ENCODE data around the gene SLC39A12.

The SLC39A12 gene

DNA sequence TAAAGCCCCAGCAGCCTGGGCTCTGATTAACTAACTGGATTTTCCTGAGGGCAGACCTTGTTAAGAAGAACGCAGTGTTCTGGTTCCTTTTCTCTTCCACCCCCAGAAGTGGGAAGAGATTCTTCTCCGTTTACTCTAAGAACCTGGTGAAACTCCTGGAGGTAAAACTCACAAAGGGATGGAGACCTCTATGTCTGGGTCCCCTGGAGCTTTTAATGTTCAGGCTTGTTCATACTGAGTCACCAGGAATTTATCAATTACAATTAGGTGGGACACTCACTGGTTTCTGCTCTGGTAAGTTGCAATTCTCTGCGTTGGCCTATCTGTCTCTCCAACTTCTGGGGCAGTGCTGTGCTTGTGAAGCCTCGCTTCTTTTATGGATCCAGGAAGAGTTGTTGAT is 115.2 kb downstream of the SLC39A12 start:
- no peak for DNase-seq

DNA sequence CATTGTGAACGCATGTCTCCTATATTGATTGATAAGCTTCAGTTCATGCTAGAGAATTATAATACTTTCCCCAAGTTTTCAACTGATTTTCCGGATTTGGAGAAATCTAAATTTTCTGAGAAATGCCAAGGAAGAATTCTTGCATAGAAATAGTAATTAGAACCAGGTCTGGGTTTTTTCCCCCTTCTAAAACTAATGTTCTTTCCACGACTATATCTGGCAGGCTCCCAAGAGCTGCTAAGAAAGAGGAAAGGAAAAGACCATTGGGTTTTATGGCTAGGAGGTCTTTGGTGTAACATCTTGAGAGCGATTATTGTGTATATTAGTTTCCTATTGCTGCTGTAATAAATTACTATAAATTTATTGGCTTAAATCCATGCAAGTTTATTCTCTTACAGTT is 116.7 kb downstream of the SLC39A12 start:
- DNase-seq, result no peak

DNA sequence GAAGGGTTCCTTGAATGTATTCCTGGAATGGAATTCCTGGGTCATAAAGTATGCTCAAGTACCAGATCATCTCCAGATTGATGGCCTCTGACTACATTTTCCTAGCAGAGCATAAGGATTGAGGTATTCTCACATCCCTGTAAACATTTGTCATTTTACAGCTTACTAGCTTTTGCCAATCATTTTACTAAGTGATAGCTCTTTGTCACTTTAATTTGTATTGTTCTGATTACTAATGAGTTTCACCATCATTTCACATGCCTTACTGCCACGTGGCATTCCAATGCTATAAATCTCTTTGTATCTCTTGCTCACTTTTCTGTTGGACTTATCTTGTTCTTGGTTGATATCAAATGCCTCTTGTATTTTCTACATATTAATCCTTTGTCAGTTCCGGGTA is 119.9 kb downstream of the SLC39A12 start:
- no peak for DNase-seq

DNA sequence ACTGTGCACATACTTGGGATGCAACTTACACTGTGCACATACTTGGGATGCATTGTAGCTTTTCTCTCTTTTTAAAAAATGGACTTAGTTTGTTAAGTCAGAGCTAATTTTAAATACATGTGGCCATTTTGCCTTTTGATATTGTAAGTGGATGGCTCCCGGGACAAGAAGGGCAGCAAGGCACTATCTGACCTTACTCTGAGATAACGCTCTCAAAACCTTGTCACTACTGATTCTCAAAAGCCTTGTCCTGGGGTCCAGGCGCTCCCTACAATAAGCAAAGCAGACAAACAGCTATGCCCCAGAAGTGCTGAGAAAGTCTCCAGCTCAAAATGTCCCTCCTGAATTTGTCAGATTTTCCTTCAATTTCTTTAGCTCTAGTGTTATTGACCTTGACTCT is 121.6 kb downstream of the SLC39A12 start:
- no peak for DNase-seq

DNA sequence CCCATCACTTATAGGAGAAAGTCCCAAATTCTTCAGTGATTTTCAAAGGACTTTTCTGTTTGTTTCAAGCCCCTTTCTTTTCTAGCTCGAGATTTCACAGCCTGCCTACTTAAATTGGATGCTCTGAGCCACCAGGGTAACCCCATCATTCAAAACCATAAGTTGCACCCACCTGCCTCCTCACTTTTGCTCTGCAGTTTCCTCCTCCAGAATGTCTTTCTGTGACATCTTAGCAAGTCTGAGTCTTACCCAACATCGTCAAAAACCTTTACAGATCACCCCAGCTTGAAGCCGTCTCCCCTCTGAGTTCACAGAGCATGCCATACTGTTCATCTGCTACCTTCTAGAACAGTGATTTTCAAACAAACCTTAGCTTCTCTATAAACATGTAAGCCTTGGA is 124.2 kb downstream of the SLC39A12 start:
- DNase-seq, result no peak

DNA sequence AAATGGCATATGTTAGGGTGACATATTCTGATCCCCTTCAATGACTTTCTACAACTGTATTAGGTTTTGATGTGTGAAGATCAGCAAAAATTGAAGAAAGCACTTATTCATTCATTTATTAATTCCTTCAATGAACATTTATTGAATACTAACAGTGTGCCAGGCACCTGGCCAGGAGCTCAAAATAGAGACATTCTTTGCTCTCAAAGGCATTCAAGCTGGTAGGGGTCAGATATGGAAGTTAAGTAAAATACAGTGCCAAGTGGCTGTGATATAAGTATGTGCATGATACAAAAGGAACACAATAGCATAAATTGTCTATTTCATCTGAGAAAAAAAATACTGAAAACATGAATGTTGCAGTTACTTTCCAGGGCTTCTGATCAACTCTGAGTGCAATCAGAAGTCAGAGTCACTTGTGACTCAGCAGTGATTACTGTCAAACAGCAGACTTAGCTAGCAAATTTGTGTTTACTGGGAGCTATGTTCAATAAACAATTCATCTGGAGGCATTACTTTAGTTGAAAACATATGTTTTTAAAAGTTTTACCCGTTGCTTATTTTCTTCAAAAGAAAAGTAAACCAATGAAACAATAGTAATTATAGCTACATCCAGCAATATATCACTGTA is 128.1 kb downstream of the SLC39A12 start:
- DNase-seq, result no peak

DNA sequence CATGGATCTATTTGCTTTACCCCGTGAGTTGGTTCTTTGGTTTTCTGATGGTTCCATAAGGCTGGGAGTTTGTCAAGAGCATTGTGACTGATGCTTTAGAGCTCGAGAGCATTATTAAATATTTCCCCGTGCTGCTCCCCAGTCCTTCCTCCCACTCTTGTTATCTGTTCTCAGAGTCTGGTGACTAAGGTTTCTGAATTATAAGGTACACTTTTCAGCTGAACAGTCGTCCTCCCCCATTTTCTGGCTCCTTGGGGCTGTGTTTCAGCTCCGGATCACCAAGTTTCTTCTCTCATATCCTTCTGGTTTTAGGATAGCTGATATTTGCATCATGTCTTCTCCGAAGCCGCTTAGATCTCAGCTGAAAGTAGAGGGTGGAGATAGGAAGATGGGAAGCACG is 130.7 kb downstream of the SLC39A12 start:
- DNase-seq, result no peak

DNA sequence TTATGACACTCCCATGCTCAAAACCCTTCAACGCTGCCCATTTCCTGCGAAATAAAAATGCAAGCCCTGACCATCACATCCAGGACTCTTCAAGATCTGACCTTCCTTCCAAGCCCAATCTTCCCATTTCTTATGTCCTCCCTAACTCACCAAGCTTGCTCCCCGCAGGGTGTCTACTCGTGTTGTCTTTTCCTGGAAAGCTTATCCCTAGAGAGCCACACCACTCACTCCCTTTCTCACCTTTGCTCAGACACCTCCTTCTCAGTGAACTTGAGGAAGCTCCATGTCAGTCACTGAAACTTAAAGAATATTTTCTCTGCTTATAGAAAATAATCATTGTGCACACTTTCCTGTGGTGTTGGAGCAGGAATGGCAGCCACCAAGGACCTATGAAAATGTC is 134.1 kb downstream of the SLC39A12 start:
- DNase-seq, result no peak

DNA sequence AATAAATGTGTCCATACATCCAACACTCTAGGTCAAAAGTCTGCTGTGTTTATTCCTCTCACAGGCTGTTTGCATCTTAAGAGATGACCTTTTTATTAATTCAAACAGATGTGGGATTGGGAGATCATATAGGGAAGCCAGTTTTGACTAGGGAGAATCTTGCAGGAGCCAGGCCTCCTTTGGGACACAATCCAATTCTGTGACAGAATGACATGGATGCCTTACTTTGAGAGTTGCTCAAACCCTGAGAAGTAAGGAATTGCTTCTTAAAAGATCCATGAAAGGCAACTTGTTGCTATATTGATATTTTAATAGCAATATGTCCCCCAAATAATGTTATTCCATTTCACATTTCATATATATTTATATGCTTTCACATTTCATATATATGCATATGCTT is 135.0 kb downstream of the SLC39A12 start:
- DNase-seq, result no peak

DNA sequence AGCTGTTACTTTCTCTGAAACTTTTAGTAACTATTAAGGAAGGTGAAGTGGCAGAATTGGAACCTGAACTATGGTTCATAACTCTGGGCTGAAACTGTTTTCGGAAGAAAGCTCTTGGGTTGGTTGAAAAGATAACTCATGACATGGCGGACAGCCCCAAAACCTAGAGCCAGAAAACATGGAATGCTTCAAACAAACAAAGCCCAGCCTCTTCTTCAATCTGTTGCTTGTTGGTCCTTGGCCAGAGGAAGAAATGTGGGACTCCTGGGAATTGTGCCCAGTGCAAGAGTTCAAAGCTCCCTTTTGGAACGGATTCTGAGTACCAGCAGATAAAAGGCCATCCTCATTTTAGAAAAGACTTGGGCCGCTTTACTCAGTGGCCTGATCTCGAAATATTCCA is 135.6 kb downstream of the SLC39A12 start:
- DNase-seq, result no peak
